ENCODE results near the gene SPOP.

SPOP gene

GRCh38 chr17:49582789-49583188 is 95.1 kb downstream of the SPOP start:
- DNase-seq = no peak

- DNase-seq = no peak
Measured at GRCh38 chr17:49582055-49582722, 95.7 kb downstream of the SPOP start.

GRCh38 chr17:49581648-49581998 is 96.3 kb downstream of the SPOP start:
- DNase-seq = no peak

GRCh38 chr17:49580981-49581647 is 96.8 kb downstream of the SPOP start:
- DNase-seq = no peak

- DNase-seq = no peak
Measured at GRCh38 chr17:49580055-49580721, 97.7 kb downstream of the SPOP start.

- DNase-seq = no peak
Measured at GRCh38 chr17:49579522-49579921, 98.4 kb downstream of the SPOP start.

- no peak for DNase-seq
Measured at GRCh38 chr17:49578952-49579500, 98.9 kb downstream of the SPOP start.

- no peak for DNase-seq
Measured at GRCh38 chr17:49578414-49578813, 99.5 kb downstream of the SPOP start.

GRCh38 chr17:49577963-49578362 is 99.9 kb downstream of the SPOP start:
- no peak for DNase-seq

GRCh38 chr17:49577650-49577934 is 100.3 kb downstream of the SPOP start:
- no peak for DNase-seq

- DNase-seq = no peak
Measured at GRCh38 chr17:49576917-49577649, 100.8 kb downstream of the SPOP start.

- peak; percentile 70 for DNase-seq
Measured at GRCh38 chr17:49576088-49576916, 101.6 kb downstream of the SPOP start.

- DNase-seq = peak; percentile 75
Measured at GRCh38 chr17:49575679-49576087, 102.2 kb downstream of the SPOP start, which contains the start of gene NXPH3. Gene NXPH3 (plus strand): TSS chr17:49575871. CDS start chr17:49576220, 349 bp downstream.

GRCh38 chr17:49574945-49575678 is 102.8 kb downstream of the SPOP start:
- DNase-seq = no peak

GRCh38 chr17:49574323-49574781 is 103.5 kb downstream of the SPOP start:
- DNase-seq = no peak

GRCh38 chr17:49573510-49574322 is 104.2 kb downstream of the SPOP start:
- no peak for DNase-seq

GRCh38 chr17:49572806-49573420 is 105.0 kb downstream of the SPOP start:
- DNase-seq = no peak

- no peak for DNase-seq
Measured at GRCh38 chr17:49572226-49572625, 105.7 kb downstream of the SPOP start.

- no peak for DNase-seq
Measured at GRCh38 chr17:49571764-49572163, 106.1 kb downstream of the SPOP start.

GRCh38 chr17:49571283-49571682 is 106.6 kb downstream of the SPOP start:
- no peak for DNase-seq
